ENCODE results near the gene ZNF385B. TPM values are rescaled to one million over a fixed set of nuclear protein-coding genes. Genes with fewer than 3 reads are reported as not detected.
A peak's percentile ranks its signal among the peaks of the same experiment; 100 is the strongest.

The ZNF385B gene
- total RNA-seq, 2 experiments from 2014 or later: 113 to 178 TPM

- intact Hi-C loops (cut with micrococcal nuclease; ENCODE audit: unreplicated experiment): no loop called here
- Histone ChIP-seq H3K36me3 (ENCODE audit: insufficient read depth, low read length) (no peaks in the 10 kb centered on the region), H4K20me1 (ENCODE audit: insufficient read depth, low read length) (no peaks in the 10 kb centered on the region), H3K9me3 (ENCODE audit: low read length) (no peaks in the 10 kb centered on the region), H3K79me2 (ENCODE audit: insufficient read depth, low read depth, low read length) (no peaks in the 10 kb centered on the region), H3K9me2 (ENCODE audit: insufficient read depth, low read length) (no peaks in the 10 kb centered on the region), H3K4me3 (ENCODE audit: low read depth, low read length, poor library complexity, severe bottlenecking) (no peak overlapping the region), H3K4me1 (ENCODE audit: insufficient read depth, low read length, poor library complexity, severe bottlenecking) (no peaks in the 10 kb centered on the region), H3K4me2 (ENCODE audit: low read length) (no peak overlapping the region), H3K27ac (ENCODE audit: low read depth, low read length, poor library complexity, severe bottlenecking) (no peak overlapping the region), H2AFZ (ENCODE audit: low read length) (no peak overlapping the region)
- ChIA-PET CTCF (ENCODE audit: unreplicated experiment) (no interaction called here), POLR2A (no interaction called here)
- TF ChIP-seq EZH2phosphoT487 (IDR thresholded peaks at IDR 0.05; ENCODE audit: borderline replicate concordance, low read depth, low read length): no peak
- no peak for TF ChIP-seq CTCF (conservative IDR thresholded peaks at IDR 0.05; ENCODE audit: low read length)
- no TSS peak for BruUV-seq (replicated peaks)
- no peak for DNase-seq (ENCODE audit: low spot score)
Observed at GRCh38 chr2:179427065-179427464, 434.3 kb downstream of the ZNF385B start.

GRCh38 chr2:179424571-179424970, 436.8 kb downstream of the ZNF385B start:
- ChIA-PET CTCF (ENCODE audit: unreplicated experiment) (no interaction called here), POLR2A (interaction anchor here (0.7 to 1.3 kb wide), 2 partner anchors 10 to 14 kb away, joined by 3 read pairs; no protein-coding TSS in a partner anchor)
- intact Hi-C loops (cut with micrococcal nuclease; ENCODE audit: unreplicated experiment): loop anchor here (5.0 kb wide), 1 partner anchor 328 kb away; no protein-coding TSS in a partner anchor
- TF ChIP-seq CTCF (conservative IDR thresholded peaks at IDR 0.05; ENCODE audit: low read length) (no peak), EZH2phosphoT487 (IDR thresholded peaks at IDR 0.05; ENCODE audit: borderline replicate concordance, low read depth, low read length) (no peak)
- Histone ChIP-seq H3K27ac (ENCODE audit: low read depth, low read length, poor library complexity, severe bottlenecking) (no peak overlapping the region), H2AFZ (ENCODE audit: low read length) (no peak overlapping the region), H3K4me1 (ENCODE audit: insufficient read depth, low read length, poor library complexity, severe bottlenecking) (no peaks in the 10 kb centered on the region), H3K4me2 (ENCODE audit: low read length) (no peak overlapping the region), H3K36me3 (ENCODE audit: insufficient read depth, low read length) (no peaks in the 10 kb centered on the region), H3K79me2 (ENCODE audit: insufficient read depth, low read depth, low read length) (no peaks in the 10 kb centered on the region), H3K9me2 (ENCODE audit: insufficient read depth, low read length) (no peaks in the 10 kb centered on the region), H3K4me3 (ENCODE audit: low read depth, low read length, poor library complexity, severe bottlenecking) (no peak overlapping the region), H4K20me1 (ENCODE audit: insufficient read depth, low read length) (no peaks in the 10 kb centered on the region), H3K9me3 (ENCODE audit: low read length) (no peaks in the 10 kb centered on the region)
- no peak for DNase-seq (ENCODE audit: low spot score)
- no TSS peak for BruUV-seq (replicated peaks)

- no peak for TF ChIP-seq EZH2phosphoT487 (IDR thresholded peaks at IDR 0.05; ENCODE audit: borderline replicate concordance, low read depth, low read length)
- TF ChIP-seq CTCF (conservative IDR thresholded peaks at IDR 0.05; ENCODE audit: low read length): peak; percentile 84
- H3K9me3 ChIP-seq (ENCODE audit: low read length): no peaks in the 10 kb centered on the region
- BruUV-seq (replicated peaks): no TSS peak
- intact Hi-C loops (cut with micrococcal nuclease; ENCODE audit: unreplicated experiment): loop anchor here (1.0 to 5.0 kb wide), 3 partner anchors 330 to 655 kb away; no protein-coding TSS in a partner anchor
- CTCF ChIA-PET (ENCODE audit: unreplicated experiment): no interaction called here
- no peaks in the 10 kb centered on the region for H3K79me2 ChIP-seq (ENCODE audit: insufficient read depth, low read depth, low read length)
- H3K36me3 ChIP-seq (ENCODE audit: insufficient read depth, low read length): no peaks in the 10 kb centered on the region
- DNase-seq (ENCODE audit: low spot score): peak; percentile 70
- no peak overlapping the region for H2AFZ ChIP-seq (ENCODE audit: low read length)
- no peaks in the 10 kb centered on the region for H3K9me2 ChIP-seq (ENCODE audit: insufficient read depth, low read length)
- no peaks in the 10 kb centered on the region for H3K4me1 ChIP-seq (ENCODE audit: insufficient read depth, low read length, poor library complexity, severe bottlenecking)
- no peak overlapping the region for H3K27ac ChIP-seq (ENCODE audit: low read depth, low read length, poor library complexity, severe bottlenecking)
- H3K4me3 ChIP-seq (ENCODE audit: low read depth, low read length, poor library complexity, severe bottlenecking): no peak overlapping the region
- H3K4me2 ChIP-seq (ENCODE audit: low read length): no peak overlapping the region
- POLR2A ChIA-PET: interaction anchor here (0.6 to 1.4 kb wide), 3 partner anchors 11 to 1349 kb away, joined by 3 to 7 read pairs (median 3); no protein-coding TSS in a partner anchor
- H4K20me1 ChIP-seq (ENCODE audit: insufficient read depth, low read length): no peaks in the 10 kb centered on the region
Observed at GRCh38 chr2:179422037-179422643, 439.3 kb downstream of the ZNF385B start.

All from OCI-LY7 (cell line).